Activated T-helper 1 cell treated with anti-CD3 and anti-CD28 coated beads, Interleukin-2, amount 50 U/mL, for 16 hours (primary cell): ENCODE data around the gene UBAC1.
A peak's percentile ranks its signal among the peaks of the same experiment; 100 is the strongest.
"Not testable (repeated sequence)": the region's sequence is repeated elsewhere in the genome, so short reads cannot be mapped to it uniquely, and the experiment has no call there.

Experiments
- DNase-seq, 2 donors: peaks; one replicate each; pipeline ENCODE4 v3.0.0-alpha.2; 2020; ENCODE audit warnings: low read depth in 1 of 2, low spot score in 1 of 2

The UBAC1 gene

DNA sequence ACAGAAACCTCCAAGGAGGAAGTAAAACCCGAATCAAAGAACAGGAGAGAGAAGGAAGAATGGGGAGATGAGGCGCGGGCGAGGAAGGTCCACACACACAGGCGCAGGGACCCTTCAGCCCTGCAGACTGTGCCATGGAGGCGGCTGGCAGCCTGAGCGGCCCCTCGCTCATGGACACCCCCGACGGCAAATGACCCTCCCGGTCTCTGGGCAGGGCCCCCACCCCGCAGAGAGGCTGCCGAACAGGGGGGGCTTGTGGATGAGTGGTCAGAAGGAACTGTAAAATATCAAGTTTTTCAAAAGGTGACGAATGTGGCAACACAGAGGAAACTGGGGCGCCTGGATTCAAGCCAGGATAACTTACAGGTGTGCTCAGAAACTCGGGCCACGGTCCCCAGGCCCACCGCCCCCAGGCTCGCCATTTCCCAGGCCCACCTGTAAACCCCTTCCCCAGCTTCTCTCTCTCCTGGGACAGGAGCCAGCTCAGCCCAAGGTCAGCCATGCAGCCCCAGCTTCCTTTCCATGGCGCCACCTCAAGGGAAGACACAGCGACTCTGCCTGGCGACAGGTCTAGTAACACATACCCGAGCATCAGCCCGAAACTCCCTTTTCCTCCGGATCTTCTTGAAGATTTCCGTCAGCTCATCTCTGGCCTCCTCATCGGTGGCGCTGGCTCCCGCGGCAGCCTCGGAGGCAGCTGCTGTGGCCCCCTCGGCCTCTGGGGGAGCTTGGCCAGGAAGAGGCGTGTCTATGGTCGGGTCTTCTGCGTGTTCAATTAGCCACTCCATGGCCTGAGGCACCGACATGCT lies 16.5 kb downstream of the UBAC1 start:
- DNase-seq = no peak

DNA sequence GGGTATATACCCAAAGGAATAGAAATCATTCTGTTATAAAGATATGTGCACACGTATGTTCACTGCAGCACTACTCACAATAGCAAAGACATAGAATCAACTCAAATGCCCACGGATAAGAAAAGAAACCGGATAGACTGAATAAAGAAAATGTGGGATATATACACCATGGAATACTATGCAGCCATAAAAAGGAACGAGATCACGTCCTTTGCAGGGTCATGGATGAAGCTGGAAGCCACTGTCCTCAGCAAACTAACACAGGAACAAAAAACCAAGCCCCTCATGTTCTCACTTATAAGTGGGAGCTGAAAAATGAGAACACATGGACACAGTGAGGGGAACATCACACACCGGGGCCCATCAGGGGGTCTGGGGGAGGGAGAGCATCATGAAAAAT lies 17.6 kb downstream of the UBAC1 start:
- not testable (repeated sequence) for DNase-seq

DNA sequence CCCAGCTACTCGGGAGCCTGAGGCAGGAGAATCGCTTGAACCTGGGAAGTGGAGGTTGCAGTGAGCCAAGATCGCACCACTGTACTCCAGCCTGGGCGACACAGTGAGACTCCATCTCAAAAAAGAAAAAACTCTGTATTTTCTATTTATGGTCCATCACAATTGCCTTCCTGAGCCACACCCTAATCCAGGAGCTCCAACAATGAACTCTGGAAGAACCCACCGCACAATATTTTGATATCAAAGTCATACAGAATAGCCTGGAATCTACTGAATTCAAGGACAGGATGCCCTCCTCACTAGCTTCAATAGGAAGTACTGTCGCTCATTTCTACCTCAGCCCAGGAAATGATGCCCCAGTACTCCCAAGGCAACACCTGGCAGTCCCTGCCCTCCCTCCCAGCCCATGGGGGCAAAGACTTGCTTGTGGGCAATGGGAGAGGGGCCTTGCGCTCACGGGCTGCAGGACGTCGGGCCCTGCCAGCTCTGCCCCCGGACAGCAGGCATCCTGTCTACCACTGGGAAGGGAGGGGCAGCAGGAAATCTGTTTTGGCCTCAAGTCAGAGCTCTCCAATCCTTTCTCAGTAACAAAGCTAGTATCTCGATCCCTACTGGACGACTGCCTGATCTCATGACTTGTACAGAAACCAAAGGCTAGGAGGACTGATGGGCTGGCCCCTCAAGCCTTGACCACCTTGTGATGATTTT lies 19.7 kb downstream of the UBAC1 start:
- no peak for DNase-seq

DNA sequence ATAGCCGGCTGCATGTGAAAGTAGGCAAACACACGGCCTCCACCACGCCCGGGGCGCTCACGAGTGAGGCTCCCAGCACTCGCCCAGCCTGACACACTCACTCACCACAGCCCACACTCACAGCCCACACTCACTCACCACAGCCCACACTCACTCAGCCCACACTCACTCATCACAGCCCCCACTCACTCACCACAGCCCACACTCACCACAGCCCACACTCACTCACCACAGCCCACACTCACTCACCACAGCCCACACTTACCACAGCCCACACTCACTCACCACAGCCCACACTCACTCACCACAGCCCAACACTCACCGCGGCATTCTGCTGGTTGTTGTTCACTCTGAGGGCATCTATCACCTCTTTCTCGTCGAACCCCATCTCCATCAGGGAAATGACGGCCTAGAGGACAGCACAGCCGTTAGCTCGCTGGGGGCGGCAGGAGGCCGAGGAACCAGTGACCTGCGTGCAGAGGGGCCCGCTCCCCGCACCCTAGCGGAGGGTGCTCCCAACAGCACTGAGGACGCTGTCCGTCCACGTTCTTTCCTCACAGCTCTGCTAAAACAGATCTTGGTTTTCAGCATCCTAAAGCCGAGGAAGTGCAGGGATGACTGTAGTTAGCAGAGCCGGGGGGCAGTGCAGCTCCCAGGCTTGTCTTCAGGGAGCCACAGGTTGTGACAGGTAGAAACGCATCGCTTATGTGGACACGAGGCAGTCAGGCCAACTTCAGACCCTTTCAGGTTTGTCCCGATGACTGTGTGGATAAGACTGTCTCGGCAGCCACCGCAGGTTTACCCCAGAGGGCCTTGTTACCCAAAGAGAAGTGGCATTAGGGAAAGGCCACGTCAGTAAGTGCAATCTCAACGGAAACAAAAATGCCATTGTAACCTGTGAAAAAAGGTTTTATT lies 21.6 kb downstream of the UBAC1 start:
- peak in 1 of 2 donors; percentile 44 for DNase-seq

DNA sequence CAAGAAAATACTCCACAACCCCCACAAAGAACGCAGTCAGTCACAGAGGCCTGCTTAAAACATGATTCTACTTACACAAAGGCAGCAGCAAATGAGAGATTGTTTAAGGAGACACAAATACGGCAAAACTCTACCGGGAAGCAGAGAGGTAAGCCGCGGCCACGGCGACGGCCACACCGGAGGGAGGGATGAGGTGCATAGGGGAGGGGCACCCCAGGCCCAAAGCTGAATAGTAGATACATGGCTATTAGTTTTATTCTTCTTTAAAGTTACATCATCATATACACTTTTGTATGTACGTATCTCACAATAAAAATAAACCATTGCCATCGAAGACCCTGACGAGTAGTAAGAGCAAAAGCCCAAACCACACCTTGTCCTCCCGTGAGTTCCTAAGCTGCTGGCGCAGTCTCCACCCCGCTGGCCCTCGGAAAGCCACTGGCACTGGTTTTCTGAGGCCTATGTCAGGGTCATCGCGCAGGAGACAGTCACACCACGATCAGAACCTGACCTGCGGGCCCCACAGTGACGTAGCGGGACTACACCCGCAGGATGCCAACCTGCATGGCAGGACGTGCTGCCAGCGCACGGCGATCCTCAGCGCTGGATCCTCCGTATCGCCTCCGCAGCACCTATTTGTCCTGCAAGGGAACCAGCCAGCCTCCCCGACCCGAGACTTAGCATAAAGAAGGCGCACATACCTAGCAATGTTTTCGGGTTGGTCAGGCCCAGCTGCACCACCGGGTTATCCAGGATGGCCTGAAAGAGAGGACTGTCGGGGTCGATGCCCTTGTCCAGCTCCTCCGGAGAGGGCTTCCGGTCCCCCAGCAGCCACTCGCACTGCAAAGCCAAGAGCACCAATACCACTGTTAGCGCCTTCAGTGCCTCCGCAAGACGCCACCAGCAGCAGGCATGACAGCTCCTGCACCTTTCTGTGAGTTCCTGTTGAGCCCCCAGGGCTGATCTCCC lies 23.4 kb downstream of the UBAC1 start:
- DNase-seq = no peak

DNA sequence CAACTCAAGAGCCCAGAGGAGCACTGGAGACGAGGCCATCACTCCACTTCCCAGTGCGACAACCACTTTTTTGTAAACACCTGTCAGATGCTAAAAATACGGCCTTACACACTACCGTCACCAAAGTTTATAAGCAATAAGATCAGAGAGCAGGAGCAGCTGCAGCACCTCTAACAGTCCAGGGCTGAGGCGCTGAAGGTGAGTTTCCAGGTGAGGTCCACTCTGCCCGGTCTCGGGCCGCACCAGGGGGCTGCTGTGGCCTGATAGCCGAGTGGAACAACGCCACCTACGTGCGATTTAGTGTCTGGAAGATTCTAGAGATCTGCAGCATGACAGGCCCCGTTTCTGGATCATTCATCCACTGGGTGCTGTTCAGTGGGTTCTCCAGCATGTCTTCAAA lies 28.1 kb downstream of the UBAC1 start:
- DNase-seq = no peak

DNA sequence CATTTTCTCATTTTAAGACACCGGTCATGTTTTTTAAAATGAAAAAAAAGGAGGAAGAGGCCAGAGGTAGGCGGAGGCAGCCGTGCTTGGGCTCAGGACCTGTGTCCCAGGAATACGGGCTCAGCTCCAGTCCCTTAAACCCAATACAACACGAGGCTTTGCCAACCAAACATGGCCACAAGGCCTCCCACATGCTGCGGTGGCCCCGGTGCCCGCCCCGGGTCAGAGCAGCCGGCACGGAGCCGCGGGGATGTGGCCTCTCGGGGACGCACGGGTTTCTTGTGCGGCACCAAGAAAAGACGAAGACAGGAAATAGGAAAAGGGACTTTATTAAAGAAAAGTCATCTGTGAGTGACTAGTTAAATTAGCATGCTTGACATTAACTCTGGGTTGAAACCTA lies 28.5 kb downstream of the UBAC1 start:
- no peak for DNase-seq

DNA sequence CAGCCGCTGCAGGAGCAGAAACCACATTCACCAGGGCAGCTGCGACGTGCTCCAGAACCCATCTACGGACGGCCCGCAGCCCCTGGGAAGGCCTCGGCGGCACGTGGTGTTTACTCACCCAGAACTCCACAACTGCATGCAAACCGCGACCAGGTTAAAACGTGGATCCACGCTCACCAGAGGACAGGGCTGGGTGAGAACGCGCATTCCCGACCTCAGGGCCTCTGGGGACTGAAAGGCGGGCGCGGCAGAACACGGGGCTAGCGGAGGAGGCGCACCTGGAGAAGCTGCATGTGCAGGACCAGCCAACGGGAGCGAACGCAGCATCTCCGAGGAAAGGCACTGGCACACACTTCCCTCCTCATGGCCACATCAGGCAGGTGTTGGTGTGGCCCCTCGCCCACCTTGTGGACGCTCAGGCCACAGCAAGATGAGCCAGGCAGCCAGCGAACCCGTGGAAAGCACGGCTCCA lies 29.8 kb downstream of the UBAC1 start:
- DNase-seq = no peak

DNA sequence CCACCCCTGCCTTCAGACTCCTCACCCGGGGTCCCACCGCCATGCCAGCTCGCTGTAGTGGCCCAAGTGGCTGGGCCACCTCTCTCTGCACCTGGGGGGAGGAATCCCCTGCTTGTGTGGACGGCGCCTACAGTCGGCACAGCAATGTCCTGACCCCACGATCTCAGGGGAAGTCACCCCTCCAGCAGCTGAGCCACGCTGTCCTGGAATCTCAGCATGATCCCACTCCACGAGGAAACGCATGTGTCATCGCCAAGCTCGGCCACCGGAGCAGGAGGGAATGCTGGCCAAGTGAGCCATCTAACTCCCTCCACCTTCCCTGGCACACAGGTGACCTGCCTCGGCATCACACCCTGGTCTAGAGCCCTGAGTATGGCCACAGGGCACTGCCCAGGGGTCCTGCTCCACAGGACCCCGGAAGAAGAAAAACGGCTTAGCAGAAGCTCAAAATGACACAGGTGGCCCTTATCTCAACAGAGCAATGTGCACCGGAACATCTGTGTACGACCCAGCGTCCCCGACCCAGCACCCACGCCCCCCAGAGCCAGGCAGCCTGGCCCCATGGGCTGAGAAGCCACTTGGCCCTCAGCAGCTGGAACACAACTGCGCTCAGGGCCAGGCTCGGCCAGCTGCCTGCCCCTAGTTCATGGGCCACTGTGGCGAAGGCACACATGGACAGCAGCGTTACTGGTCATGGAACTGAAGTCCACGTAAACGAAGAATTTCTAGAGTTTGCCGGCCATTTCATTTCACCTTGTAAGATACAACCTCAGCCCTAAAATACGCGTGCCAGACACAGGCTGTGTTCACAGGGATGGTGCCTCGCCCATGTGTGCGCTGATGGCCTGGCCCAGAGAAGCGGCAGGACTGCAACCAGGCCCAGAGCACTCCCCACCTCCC lies 30.5 kb downstream of the UBAC1 start:
- no peak for DNase-seq

DNA sequence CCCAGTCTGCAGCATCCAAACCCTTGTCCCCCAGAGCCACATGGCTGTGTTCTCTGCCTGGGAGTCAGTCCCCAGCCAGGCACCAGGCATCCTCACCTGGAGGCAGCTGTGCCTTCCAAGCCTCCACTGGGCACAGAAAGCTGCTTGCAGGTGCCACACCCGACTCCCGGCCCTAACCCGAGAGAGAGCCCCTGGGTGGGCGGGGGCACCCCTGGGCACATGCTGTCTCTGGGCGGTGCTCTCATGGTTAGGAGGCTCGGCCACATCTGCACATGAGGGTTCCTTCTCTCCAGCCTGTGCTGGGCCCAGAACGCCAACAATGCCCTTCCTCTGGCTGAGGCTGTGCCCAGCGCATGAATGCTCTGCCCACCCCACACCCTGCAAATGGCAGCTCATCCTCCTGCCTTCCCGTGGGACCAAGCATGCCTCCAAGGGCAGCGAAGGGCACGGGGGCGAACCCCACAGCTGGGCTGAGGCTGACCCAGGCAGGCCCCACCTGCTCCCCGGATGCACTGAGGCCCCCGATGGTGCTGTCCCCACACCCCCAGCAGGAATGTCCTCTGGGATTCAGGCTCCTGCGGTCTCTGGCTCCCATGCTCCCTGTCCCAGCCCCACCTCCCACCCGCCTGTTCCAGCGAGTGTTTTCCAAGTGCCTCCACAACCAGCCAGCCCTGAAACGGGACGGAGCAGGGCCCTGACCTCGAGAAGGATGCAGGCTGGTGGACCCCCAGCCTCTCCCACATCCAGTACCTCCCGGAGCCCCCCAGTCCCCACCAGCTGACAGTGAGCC lies 31.3 kb downstream of the UBAC1 start:
- no peak for DNase-seq

DNA sequence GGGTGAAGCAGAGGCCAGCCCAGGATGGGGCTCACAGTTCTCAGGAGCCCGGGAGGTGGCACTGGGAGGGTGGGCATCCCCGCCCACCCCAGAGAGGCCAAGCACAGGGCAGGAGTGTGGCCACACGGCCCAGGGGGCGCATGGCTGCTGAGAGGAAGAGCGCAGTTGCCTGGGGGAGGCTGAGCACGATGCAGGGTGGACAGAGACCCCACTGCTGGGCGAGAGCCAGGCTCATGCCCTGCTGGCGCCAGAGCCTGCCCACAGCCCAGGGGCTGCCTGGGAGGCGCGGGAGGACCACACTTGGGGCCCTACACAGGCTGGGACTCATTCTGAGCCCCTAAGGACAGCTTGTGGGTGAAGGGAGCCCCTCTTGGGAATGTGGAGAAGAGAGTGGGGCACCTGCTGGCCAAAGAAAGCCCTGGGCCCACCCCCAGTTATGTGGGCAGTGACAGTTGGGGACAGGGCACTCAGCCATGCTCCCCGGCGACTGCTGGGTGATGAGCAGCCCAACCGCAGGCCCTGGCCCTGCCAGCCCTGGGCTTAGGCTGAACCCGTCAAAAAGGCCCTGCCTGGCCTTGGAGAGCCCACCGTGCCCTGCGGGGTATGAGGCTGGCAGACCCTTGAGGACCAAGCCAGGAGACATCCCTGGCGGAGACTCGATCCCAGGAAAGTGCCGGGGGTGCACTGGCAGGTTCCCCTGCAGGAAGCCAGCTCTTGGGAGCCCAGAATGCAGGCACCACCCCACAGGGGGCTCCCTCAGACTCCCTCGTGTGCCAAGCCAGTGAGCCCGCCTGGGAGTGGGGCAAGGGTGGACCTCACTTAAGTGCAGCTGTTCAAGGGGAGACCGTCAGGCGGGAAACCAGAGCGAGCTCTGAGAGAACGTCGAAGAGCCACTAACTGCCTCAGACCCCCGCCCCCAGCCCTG lies 32.2 kb downstream of the UBAC1 start:
- DNase-seq = no peak

DNA sequence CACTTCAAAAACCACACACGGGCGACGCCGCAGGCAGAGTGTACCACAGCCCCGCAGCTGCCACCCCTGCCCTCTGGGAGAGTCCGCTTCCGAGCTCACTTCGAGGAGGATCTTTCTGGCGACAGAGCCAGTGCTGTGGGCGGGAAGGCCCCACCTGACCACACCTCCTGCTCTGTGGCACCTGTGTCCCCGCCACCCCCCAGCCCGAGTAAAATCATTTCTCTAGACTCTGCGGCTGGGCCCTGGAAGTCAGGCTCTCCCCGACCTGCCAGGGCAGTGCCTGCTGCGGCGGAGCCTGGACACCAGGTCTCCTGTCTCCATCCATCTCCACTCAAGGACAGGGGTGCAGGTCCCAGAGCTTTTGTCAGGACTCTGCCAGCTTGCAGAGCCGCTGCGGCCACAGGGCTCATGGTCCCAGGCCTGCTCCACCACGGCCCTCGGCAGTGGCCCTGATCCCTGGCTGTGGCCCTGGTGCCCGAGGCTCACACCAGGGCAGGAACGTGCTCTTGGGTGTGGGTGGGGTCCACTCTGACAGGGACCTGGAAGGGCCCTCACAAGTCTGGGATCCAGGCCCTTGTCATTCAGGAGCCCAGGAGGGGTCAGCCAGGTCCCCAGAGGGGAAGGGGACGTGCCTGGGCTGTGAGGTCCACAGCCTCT lies 33.0 kb downstream of the UBAC1 start:
- no peak for DNase-seq

DNA sequence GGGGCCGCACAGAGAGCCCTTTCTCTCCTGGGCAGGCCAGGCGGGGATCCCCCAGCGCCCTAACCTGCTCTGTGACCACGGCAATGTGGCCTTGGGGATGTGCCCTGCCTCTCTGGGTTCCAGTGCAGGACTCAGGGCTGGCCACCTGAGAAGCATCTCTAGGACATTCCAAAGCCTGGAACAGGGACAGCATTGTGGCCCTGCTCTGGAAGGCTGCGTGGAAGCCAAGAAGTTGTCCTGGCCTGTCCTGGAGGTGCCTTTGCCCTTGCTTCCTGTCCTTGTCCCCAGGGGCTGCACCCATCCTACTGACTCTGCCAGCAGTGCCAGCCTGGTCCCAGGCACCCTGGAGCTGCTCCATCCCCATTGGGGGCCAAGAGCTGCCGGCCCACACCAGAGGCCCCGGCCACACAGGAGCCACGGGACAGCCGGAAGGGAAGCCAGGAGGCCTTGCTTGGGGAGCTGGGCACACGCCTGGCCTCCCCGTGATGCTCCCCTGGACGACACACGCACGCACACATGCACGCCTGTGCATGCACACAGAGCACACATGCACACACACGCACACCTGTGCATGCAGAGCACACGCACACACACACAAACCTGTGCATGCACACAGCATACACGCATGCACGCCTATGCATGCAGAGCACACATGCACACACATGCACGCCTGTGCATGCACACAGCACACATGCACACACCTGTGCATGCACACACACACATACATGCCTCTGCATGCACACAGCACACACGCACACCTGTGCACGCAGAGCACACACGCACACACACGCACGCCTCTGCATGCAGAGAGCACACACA lies 33.8 kb downstream of the UBAC1 start:
- DNase-seq = no peak

DNA sequence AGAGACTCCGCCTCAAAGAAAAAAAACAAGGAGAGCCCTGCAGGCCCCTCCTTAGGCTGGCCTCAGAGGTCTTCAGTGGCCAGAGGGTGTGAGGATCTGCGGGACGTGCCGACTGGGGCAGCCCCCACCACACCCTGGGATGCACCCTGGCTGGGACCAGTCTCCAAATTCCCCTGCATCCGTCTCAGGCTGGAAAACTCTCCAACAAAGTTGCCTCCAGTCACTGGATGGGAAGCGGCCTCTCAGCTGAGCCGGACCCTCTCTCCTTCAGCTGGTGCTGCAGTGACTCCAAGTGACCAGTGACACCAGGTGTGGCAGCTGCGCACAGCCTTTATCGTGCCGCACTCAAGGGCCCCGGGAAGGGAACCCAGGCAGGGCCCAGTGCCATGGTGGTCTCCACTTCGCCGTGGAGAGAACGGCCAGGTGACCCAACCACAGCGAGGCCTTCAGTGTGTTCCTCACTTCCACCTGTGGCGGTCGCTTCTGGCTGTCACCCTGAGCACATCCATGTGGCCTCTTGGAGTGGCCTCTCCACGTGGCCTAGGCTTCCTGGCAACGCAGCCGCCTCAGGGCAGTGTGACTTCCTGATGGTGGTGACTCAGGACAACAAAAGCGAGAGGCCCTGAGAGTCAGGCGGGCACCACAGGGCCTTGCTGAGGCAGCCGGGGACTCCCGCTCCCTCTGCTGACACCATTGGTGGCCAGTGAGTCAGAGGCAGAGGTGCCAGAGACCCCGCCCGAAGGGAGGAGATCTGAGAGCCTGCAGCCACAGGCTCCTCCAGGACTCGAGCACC lies 34.6 kb downstream of the UBAC1 start:
- DNase-seq = peak in 1 of 2 donors; percentile 61

DNA sequence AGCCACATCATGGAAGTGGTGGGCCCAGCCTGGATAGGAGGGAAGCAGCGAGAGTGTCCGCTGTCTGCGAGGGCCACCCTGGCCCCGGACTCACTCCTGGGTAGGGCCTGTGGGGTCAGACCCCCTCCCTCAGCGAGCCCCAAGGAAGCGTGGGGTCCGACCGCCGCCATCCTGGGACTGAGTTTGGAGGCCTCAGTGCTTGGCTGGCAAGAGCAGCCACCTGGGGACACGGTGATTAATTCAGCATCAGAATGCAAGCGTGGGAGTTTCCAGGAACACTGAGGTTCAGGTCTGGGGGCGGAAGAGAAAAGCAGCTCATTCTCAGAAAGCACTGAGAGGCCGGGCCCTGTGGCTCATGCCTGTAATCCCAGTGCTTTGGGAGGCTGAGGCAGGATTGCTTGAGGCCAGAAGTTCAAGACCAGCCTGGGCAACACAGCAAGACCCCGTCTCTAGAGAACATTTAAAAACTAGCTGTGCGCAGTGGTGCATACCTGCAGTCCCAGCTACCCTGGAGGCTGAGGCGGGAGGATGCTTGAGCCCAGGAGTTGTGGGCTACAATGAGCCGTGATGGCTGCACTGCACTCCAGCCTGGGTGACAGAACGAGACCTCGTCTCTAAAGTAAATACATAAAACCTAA lies 35.6 kb downstream of the UBAC1 start:
- peak in 1 of 2 donors; percentile 59 for DNase-seq
